ENCODE data around the gene SHISA4.

Gene SHISA4

DNA sequence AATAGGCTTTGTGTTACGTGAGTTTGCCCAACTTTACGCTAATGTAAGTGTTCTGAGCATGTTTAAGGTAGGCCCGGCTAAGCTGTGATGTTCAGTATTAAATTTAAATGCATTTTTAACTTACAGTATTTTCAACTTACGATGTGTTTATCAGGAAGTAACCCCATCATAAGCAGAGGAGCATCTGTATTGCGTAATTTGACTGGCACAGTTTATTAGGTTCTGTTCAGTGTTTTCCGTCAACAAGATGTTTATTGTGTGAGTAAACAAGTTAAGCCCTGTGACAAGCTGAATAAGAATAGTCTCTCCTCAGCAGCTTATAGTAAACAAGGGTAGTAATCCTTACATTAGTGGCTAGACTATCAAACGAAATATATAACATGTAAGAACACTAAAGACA lies 27.2 kb upstream of the SHISA4 start:
- no peak overlapping the region for H3K4me3 Mint-ChIP-seq
- H3K4me1 Mint-ChIP-seq (ENCODE audit: low read depth), result no peaks in the 10 kb centered on the region
- no peaks in the 10 kb centered on the region for H3K27me3 Mint-ChIP-seq (ENCODE audit: low read depth)
- H3K27ac Mint-ChIP-seq, result no peak overlapping the region
- no peaks in the 10 kb centered on the region for H3K9me3 Mint-ChIP-seq
- peaks cover 36% of the 10 kb centered on the region for H3K36me3 Mint-ChIP-seq (ENCODE audit: low read depth)

DNA sequence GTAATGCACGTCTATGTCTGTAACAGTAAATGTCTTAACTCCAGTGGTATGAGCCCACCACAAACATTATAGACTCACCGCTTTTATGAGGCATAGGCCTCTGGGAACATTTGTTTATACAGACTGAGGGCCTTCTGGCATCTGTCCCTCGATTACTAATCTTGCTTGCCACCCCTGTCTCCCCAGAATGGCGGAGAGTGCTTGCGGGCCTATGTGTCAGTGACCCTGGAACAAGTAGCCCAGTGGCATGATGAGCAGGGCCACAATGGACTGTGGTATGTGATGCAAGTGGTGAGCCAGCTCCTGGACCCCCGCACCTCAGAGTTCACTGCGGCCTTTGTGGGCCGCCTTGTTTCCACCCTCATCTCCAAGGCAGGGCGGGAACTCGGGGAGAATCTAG lies 18.3 kb upstream of the SHISA4 start:
- no peaks in the 10 kb centered on the region for H3K27me3 Mint-ChIP-seq (ENCODE audit: low read depth)
- H3K4me1 Mint-ChIP-seq (ENCODE audit: low read depth), result no peaks in the 10 kb centered on the region
- no peak overlapping the region for H3K4me3 Mint-ChIP-seq
- H3K36me3 Mint-ChIP-seq (ENCODE audit: low read depth), result peaks cover 52% of the 10 kb centered on the region
- H3K27ac Mint-ChIP-seq, result no peak overlapping the region
- H3K9me3 Mint-ChIP-seq, result no peaks in the 10 kb centered on the region

- no peak overlapping the region for H3K27ac Mint-ChIP-seq
- H3K4me1 Mint-ChIP-seq (ENCODE audit: low read depth), result no peaks in the 10 kb centered on the region
- no peak overlapping the region for H3K4me3 Mint-ChIP-seq
- H3K9me3 Mint-ChIP-seq, result no peaks in the 10 kb centered on the region
- H3K27me3 Mint-ChIP-seq (ENCODE audit: low read depth), result no peaks in the 10 kb centered on the region
- H3K36me3 Mint-ChIP-seq (ENCODE audit: low read depth), result peaks cover 35% of the 10 kb centered on the region
These were observed 14.0 kb upstream of the SHISA4 start for GRCh38 chr1:201874672-201875071.

GRCh38 chr1:201876148-201876818 lies 12.4 kb upstream of the SHISA4 start:
- Mint-ChIP-seq H3K4me1 (ENCODE audit: low read depth) (no peaks in the 10 kb centered on the region), H3K27me3 (ENCODE audit: low read depth) (no peaks in the 10 kb centered on the region), H3K4me3 (no peak overlapping the region), H3K36me3 (ENCODE audit: low read depth) (peaks cover 24% of the 10 kb centered on the region), H3K9me3 (no peaks in the 10 kb centered on the region), H3K27ac (no peak overlapping the region)

GRCh38 chr1:201877877-201878401 lies 10.8 kb upstream of the SHISA4 start:
- H3K36me3 Mint-ChIP-seq (ENCODE audit: low read depth), result peaks cover 13% of the 10 kb centered on the region
- no peak overlapping the region for H3K4me3 Mint-ChIP-seq
- no peaks in the 10 kb centered on the region for H3K4me1 Mint-ChIP-seq (ENCODE audit: low read depth)
- H3K9me3 Mint-ChIP-seq, result no peaks in the 10 kb centered on the region
- no peak overlapping the region for H3K27ac Mint-ChIP-seq
- no peaks in the 10 kb centered on the region for H3K27me3 Mint-ChIP-seq (ENCODE audit: low read depth)

- H3K4me1 Mint-ChIP-seq (ENCODE audit: low read depth), result no peaks in the 10 kb centered on the region
- no peak overlapping the region for H3K4me3 Mint-ChIP-seq
- peaks cover 4% of the 10 kb centered on the region for H3K36me3 Mint-ChIP-seq (ENCODE audit: low read depth)
- H3K9me3 Mint-ChIP-seq, result no peaks in the 10 kb centered on the region
- peak overlapping the region; percentile 47 for H3K27ac Mint-ChIP-seq
- no peaks in the 10 kb centered on the region for H3K27me3 Mint-ChIP-seq (ENCODE audit: low read depth)
These were observed 7.6 kb upstream of the SHISA4 start for GRCh38 chr1:201880928-201881571.

DNA sequence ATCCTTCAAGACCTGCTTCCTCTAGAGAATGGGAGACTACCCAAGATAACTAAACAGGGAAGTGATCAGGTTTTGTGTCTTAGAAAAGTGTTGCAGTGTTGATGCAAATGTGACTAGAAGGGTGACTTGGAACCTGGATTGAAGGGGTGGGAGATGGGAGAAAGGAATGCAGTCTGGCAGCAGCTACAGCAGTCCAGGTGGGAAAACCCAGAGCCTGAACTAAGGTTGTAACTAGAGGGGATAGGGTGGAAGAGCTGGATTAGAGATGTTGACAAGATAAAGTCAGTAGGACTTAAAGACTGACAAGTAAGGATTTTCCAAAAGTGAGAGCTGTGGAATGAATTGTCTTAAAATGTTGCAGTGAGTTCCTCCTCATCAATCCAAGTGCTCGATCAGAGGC lies 7.1 kb upstream of the SHISA4 start:
- Mint-ChIP-seq H3K4me1 (ENCODE audit: low read depth) (no peaks in the 10 kb centered on the region), H3K27ac (no peak overlapping the region), H3K9me3 (no peaks in the 10 kb centered on the region), H3K36me3 (ENCODE audit: low read depth) (peaks cover 1% of the 10 kb centered on the region), H3K4me3 (no peak overlapping the region), H3K27me3 (ENCODE audit: low read depth) (peaks cover 1% of the 10 kb centered on the region)

GRCh38 chr1:201882665-201883132 lies 6.0 kb upstream of the SHISA4 start:
- no peaks in the 10 kb centered on the region for H3K9me3 Mint-ChIP-seq
- no peaks in the 10 kb centered on the region for H3K36me3 Mint-ChIP-seq (ENCODE audit: low read depth)
- no peak overlapping the region for H3K4me3 Mint-ChIP-seq
- no peak overlapping the region for H3K27ac Mint-ChIP-seq
- H3K27me3 Mint-ChIP-seq (ENCODE audit: low read depth), result peaks cover 12% of the 10 kb centered on the region
- H3K4me1 Mint-ChIP-seq (ENCODE audit: low read depth), result peaks cover 3% of the 10 kb centered on the region

DNA sequence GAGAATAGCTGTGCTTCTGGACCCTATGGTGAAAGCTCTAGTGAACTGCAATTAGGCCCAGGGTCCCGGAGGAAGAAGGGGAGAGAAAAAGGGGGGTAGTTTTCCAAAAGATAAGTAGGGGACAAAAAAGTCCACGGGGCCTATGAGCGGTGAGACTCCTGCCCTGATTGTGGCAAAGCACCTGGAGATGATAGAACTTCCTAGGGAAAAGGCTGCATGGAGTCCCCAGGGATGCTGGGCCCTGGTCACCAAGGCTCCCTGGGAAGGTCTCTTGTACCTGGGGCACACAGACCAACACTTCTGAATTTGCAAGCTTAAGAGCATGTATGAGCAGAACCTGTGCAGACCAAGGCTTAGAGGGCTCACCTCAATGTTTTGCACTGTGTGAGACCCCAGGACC lies 5.4 kb upstream of the SHISA4 start:
- Mint-ChIP-seq H3K27ac (no peak overlapping the region), H3K27me3 (ENCODE audit: low read depth) (peaks cover 18% of the 10 kb centered on the region), H3K36me3 (ENCODE audit: low read depth) (no peaks in the 10 kb centered on the region), H3K9me3 (no peaks in the 10 kb centered on the region), H3K4me3 (no peak overlapping the region), H3K4me1 (ENCODE audit: low read depth) (peaks cover 3% of the 10 kb centered on the region)

GRCh38 chr1:201883786-201884185 lies 4.9 kb upstream of the SHISA4 start:
- H3K9me3 Mint-ChIP-seq, result no peaks in the 10 kb centered on the region
- peaks cover 20% of the 10 kb centered on the region for H3K27me3 Mint-ChIP-seq (ENCODE audit: low read depth)
- H3K4me1 Mint-ChIP-seq (ENCODE audit: low read depth), result peaks cover 3% of the 10 kb centered on the region
- no peak overlapping the region for H3K4me3 Mint-ChIP-seq
- no peak overlapping the region for H3K27ac Mint-ChIP-seq
- no peaks in the 10 kb centered on the region for H3K36me3 Mint-ChIP-seq (ENCODE audit: low read depth)

- Mint-ChIP-seq H3K36me3 (ENCODE audit: low read depth) (no peaks in the 10 kb centered on the region), H3K27me3 (ENCODE audit: low read depth) (peaks cover 24% of the 10 kb centered on the region), H3K27ac (no peak overlapping the region), H3K4me3 (no peak overlapping the region), H3K9me3 (no peaks in the 10 kb centered on the region), H3K4me1 (ENCODE audit: low read depth) (peaks cover 3% of the 10 kb centered on the region)
These were observed 4.3 kb upstream of the SHISA4 start for GRCh38 chr1:201884425-201884824.

- H3K36me3 Mint-ChIP-seq (ENCODE audit: low read depth), result no peaks in the 10 kb centered on the region
These were observed 3.1 kb upstream of the SHISA4 start for GRCh38 chr1:201885531-201886075.

DNA sequence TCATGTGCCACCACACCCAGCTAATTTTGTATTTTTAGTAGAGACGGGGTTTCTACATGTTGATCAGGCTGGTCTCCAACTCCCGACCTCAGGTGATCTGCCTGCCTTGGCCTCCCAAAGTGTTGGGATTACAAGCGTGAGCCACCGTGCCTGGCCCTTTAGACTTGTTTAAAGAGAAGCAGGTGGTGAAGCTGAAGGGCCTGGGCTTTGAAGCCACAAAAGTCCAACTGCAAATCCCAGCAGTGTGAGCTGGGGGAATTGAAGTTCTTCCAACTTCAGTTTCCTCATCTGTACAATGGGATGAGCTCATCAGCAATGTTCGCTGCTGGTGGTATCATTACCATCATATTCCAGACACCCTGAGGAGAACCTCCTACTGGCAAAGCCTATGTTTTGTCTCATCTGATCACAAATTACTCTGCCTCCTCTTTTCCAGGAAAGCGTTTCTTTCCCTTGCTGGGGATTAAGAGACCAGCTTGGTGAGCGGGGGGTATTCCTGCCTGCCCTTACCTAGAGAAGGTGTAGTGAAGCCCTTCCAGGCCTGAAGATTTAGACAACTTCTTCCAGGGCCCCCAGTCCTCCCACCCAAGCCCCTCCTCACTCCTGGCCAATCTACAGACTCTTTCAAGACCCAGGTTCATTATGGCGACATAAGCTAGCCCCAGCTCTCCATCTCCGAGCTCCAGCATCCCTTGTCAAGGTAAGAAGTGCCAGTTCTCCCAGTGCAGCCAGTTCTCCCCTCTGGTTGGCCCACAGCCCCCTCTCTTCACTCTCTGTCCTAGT lies 2.4 kb upstream of the SHISA4 start:
- H3K4me3 Mint-ChIP-seq, result no peak overlapping the region
- H3K4me1 Mint-ChIP-seq (ENCODE audit: low read depth), result peaks cover 5% of the 10 kb centered on the region
- no peaks in the 10 kb centered on the region for H3K9me3 Mint-ChIP-seq
- no peaks in the 10 kb centered on the region for H3K36me3 Mint-ChIP-seq (ENCODE audit: low read depth)
- no peak overlapping the region for H3K27ac Mint-ChIP-seq
- H3K27me3 Mint-ChIP-seq (ENCODE audit: low read depth), result peaks cover 37% of the 10 kb centered on the region

More at GRCh38 chr1:201885531-201886075, 3.1 kb upstream of the SHISA4 start:
- Mint-ChIP-seq H3K4me1 (ENCODE audit: low read depth) (peaks cover 5% of the 10 kb centered on the region), H3K4me3 (no peak overlapping the region), H3K27me3 (ENCODE audit: low read depth) (peaks cover 34% of the 10 kb centered on the region), H3K9me3 (no peaks in the 10 kb centered on the region), H3K27ac (no peak overlapping the region)

DNA sequence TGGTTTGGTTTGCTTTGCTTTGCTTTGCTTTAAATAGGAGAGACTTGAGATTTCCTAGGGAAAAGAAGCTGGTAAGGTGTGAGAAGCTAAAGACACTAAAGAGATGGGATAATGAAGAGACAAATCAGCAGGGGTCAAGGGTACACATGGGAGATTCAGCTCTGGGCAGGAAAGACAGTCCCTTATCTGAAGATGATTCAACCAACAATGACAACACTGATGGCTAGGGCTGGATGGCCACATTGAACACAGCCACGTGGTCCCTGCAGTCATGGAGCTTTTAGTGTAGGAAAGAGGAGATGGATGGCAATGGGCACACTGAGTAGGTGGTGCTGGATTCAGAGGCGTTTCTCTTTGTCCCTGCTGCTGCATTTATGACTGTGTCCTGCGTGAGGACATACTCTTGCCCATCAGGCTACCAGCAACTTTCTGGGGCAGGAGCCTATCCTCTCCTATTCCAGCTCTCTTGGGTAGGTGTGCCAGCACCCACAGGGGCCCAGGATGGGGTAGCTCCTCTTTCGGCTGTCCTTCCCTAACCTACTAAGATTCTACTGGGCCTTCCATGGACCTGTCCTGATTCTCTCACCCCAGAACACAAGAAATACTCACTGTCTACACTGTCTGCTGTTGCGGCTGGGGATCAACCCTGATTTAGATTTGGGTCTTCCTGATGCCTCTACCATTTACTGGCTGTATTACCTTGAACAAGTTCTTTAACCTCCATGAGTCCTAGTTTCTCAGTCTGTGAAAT lies 1.4 kb upstream of the SHISA4 start:
- peaks cover 5% of the 10 kb centered on the region for H3K4me1 Mint-ChIP-seq (ENCODE audit: low read depth)
- H3K27me3 Mint-ChIP-seq (ENCODE audit: low read depth), result peaks cover 37% of the 10 kb centered on the region
- no peak overlapping the region for H3K4me3 Mint-ChIP-seq
- no peak overlapping the region for H3K27ac Mint-ChIP-seq
- no peaks in the 10 kb centered on the region for H3K9me3 Mint-ChIP-seq
- H3K36me3 Mint-ChIP-seq (ENCODE audit: low read depth), result no peaks in the 10 kb centered on the region

All from T-helper 1 cell treated with Interleukin-12 subunit alpha and Interleukin-12 subunit beta and Interleukin-4 antibody, amounts not matched to agents 30 μg/mL and 1 μg/mL, for 36 hours (primary cell).